Renal cortex interstitium (tissue), 15 donors: Measurements from ENCODE around the gene DYRK3. TPM values are rescaled to one million over a fixed set of nuclear protein-coding genes. Genes with fewer than 3 reads are reported as not detected.

Experiments
- DNase-seq, 11 donors: peaks; one replicate each; pipeline ENCODE4 v3.0.0-alpha.2; 2013; ENCODE audit warnings: low read depth in 9 of 11, low spot score in 4 of 11; ENCODE audit errors: extremely low read depth in 1 of 11
- long read RNA-seq, 16 experiments: transcript quantifications; one replicate each; lab custom pipeline, GENCODE V29; 2026
- polyA plus RNA-seq, 3 donors: library from polyadenylated mRNA; unstranded; fragments of 120-200 nt; gene quantifications; one replicate each; pipeline ENCODE4 v1.2.1, GENCODE V29; 2013; ENCODE audit not compliant: insufficient read length in 3 of 3

DYRK3 gene
- polyA plus RNA-seq, result 1 to 10 TPM; 8.5 to 8.8 (median 8.6) TPM
- long read RNA-seq, donor 1, partial matches to known transcripts, result 0 of 2 reads
- long read RNA-seq, donor 1, other reads (novel, unspliced or antisense), result 0 of 2 reads
- long read RNA-seq, donor 2, partial matches to known transcripts, result 0 of 3 reads
- long read RNA-seq, donor 2, other reads (novel, unspliced or antisense), result 0 of 3 reads
- long read RNA-seq, donor 3, partial matches to known transcripts, result 0 of 2 reads
- long read RNA-seq, donor 3, other reads (novel, unspliced or antisense), result 0 of 2 reads
- long read RNA-seq, donor 4, partial matches to known transcripts, result 0 of 2 reads
- long read RNA-seq, donor 4, other reads (novel, unspliced or antisense), result 0 of 2 reads
- long read RNA-seq, donor 5, result 0 reads
- long read RNA-seq, donor 6, result 0 reads
- long read RNA-seq, donor 7, partial matches to known transcripts, result 0 of 1 reads
- long read RNA-seq, donor 7, other reads (novel, unspliced or antisense), result 0 of 1 reads
- long read RNA-seq, donor 8, partial matches to known transcripts, result 0 of 5 reads
- long read RNA-seq, donor 8, other reads (novel, unspliced or antisense), result 0 of 5 reads
- long read RNA-seq, donor 9, partial matches to known transcripts, result 0 of 3 reads
- long read RNA-seq, donor 9, other reads (novel, unspliced or antisense), result 0 of 3 reads
- long read RNA-seq, donor 10, partial matches to known transcripts, result 0 of 1 reads
- long read RNA-seq, donor 10, other reads (novel, unspliced or antisense), result 0 of 1 reads
- long read RNA-seq, donor 11, partial matches to known transcripts, result 0 of 1 reads
- long read RNA-seq, donor 11, other reads (novel, unspliced or antisense), result 0 of 1 reads
- long read RNA-seq, donor 12, partial matches to known transcripts, result 0 of 1 reads
- long read RNA-seq, donor 12, other reads (novel, unspliced or antisense), result 0 of 1 reads
- long read RNA-seq, donor 13, result 0 reads
- long read RNA-seq, donor 14, partial matches to known transcripts, result 0 of 2 reads
- long read RNA-seq, donor 14, other reads (novel, unspliced or antisense), result 0 of 2 reads
- long read RNA-seq, donor 15, partial matches to known transcripts, result 0 of 2 reads
- long read RNA-seq, donor 15, other reads (novel, unspliced or antisense), result 0 of 2 reads
- long read RNA-seq, donor 16, transcript DYRK3-203 (3 exons, 2,163 nt), result major isoform, 9 of 9 reads
- long read RNA-seq, donor 16, partial matches to known transcripts, result 0 of 9 reads
- long read RNA-seq, donor 16, other reads (novel, unspliced or antisense), result 0 of 9 reads

DNA sequence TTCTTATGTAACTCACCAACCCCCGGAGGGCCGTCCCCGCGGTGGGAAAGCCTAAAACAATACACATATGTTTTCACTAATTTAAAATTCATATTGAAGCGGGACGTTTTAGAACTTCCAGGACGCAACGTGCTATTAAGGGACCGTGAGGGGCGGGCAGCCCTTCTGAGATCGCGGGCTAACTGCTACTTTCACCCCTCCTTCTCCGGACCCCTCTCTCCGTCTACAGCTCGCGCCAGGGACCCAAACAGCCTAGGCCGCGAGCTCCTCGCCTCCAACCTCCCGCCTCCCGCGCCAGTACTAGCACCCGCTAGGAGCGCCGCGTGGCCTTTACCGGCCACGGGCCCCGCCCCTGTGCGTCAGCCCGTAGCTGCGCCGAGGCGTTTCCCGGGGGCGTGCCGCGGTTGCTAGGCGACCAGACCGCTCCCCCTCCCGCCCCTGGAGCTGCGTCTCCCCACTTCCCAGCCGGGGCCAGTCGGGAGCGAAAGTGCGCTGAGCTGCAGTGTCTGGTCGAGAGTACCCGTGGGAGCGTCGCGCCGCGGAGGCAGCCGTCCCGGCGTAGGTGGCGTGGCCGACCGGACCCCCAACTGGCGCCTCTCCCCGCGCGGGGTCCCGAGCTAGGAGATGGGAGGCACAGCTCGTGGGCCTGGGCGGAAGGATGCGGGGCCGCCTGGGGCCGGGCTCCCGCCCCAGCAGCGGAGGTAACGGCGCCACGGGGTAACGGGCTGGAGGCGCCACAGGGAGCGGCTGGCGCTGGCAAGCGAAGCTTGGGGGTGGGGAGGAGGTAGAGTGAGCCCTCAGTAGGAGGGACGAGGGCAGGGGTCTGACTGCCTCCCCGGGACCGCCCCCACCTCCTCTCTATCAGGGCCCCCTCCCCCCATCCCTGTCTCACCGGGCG is at the start of gene DYRK3:
Gene DYRK3 (plus strand): TSS at position 457 of the 898 bp plus-strand sequence. CDS start 168 bp downstream, at position 625.
- DNase-seq, result peak; percentile 64 to 89 (median 81)

- no peak for DNase-seq
Measured at GRCh38 chr1:206586501-206587445, 48.6 kb upstream of the DYRK3 start.

- DNase-seq, result no peak
Measured at GRCh38 chr1:206587904-206588303, 47.4 kb upstream of the DYRK3 start.

GRCh38 chr1:206588492-206588891 is 46.8 kb upstream of the DYRK3 start:
- no peak for DNase-seq

- peak in 6 of 11 donors; percentile 9 to 50 (median 39) for DNase-seq
Measured at GRCh38 chr1:206589206-206589605, 46.1 kb upstream of the DYRK3 start.

DNA sequence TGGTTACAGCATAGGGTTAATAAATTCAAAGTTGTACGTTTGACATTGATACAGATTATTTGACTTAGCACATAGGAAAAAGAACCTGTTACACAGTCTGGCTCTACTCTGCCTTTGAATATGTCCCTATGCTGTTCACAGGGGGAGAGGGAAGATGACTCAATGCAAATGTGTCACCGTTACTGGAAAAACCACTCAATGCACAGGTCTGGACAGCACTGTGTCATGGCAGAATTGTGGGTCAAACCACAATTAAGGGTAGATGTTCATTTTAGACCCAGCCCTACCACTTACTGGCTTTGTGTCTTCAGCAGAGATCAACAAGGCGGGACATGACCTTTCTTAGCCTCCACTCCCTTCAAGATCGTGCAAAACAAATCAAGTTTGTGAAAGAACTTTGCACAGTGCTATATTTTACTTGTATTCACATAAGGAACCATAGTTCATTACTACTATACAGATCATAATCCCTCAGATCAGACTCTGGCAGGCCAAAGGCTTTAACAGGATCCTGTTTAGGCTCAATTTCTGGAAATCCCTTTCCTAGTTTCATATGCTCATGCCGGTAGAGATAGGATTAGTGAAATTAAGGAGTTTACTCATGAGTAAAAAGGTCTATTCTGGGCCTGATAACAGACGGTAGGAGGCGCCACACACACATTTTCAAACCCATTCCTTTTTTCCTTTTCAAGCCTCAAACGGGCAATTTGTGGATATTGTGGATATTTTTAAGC is 45.1 kb upstream of the DYRK3 start:
- DNase-seq, result no peak

DNA sequence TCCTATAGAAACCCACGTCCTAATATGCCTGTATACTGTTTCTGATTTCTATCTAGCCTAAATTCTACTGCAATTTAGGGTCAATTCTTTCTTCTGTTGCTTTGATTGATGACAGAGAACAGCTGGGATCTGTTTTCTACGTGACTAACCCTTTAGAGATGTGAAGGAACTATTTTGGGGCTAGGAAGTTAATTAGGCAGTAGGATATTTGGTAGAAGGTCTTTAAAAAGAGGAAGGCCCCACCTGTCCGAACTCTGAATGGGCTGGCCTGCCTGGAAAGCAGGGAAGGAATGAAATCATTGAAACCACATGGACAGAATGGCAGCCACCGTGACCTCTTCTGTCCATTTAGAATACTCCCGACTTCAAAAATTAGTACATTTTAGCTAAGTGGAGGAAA is 44.1 kb upstream of the DYRK3 start:
- DNase-seq, result no peak

DNA sequence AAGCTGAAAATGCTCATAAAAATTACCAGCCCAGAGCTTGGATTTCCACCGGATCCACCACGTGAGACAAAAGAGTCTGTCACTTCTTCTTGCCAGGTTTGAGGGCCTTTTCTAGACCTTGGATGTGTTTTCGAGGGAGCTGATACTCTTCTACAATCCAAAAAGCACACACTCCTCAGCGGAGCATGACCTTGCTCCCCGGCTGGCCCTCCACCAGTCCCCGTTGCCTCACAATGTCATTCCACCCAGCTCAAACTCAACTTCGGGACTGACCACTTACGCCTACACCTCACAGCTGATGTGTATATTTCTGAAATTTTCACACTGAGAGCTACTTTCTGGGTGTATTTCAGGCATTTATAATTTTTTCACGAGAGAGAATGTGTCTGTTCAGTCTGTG is 43.6 kb upstream of the DYRK3 start:
- DNase-seq, result no peak

- DNase-seq, result no peak
Measured at GRCh38 chr1:206593351-206593925, 41.9 kb upstream of the DYRK3 start.

GRCh38 chr1:206595581-206596318 is 39.6 kb upstream of the DYRK3 start:
- DNase-seq, result no peak

- DNase-seq, result no peak
Measured at GRCh38 chr1:206596319-206596666, 39.0 kb upstream of the DYRK3 start.

DNA sequence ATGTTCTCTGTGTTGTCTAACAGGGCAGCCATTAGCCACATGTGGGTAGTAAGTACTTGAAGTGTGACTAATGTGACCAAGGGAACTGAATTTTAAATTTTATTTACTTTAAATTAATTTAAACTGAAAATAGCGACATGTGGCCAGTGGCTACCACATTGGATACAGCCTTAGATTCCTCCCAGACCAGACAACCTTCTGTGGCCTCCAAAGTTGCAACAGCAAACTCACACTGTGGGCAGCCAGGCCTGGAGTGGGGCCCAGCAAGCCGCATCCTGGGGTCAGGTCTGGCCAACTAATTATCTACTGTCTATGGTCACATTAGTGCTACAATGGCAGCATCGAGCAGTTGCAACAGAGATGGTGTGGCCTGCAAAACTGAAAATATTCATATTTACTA is 34.8 kb upstream of the DYRK3 start:
- no peak for DNase-seq

DNA sequence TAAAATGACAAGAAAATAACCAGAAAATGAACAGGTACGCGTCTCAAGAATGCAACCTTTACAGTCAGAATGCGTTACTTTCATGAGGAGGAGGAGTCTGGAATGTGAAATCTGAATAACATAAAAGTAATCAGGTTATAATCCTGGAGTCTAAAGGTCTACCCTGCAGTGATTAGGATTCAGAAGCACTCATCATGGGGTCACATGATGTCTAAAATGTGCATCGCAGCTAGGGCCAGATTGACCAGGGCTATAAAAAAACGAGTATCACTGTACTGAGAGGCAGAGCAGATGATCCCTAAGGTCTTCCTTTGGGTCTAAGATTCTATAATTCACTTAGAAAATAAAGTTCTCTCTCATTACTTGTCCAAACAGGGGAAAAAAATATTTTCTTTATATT is 30.5 kb upstream of the DYRK3 start:
- DNase-seq, result no peak

GRCh38 chr1:206606867-206607266 is 28.5 kb upstream of the DYRK3 start:
- DNase-seq, result no peak

DNA sequence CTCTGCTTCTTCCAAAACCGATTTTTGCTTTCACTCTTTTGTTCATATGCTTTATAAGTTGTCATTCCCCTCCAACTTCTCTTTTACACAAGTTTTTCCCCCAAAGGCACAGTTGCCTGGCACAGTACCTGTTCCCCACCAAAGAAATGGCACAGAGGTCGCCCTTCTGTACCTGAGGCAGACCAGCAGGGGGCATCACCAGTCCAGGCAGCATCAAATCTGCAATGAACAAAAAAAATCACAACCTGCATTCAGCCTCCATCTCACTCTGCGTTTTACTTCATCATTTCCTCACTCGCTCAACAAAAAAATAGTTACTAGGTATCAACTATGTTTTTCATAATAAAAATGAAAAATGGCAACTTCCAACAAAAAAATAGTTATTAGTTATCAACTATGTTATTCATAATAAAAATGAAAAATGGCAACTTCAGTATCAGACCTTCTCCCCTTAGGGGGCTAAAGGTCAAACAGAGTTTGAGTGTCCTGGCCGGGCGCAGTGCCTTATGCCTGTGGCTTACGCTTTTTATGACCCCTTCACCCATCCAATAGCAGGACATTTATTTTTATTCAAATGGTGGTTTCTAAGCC is 27.1 kb upstream of the DYRK3 start:
- no peak for DNase-seq
